Measurements from ENCODE around the gene FXN. TPM values are rescaled to one million over a fixed set of nuclear protein-coding genes. Genes with fewer than 3 reads are reported as not detected.

The FXN gene
- total RNA-seq, 6 experiments from 2014 or later = 12.5 to 30.4 (median 24.7) TPM

- no peak overlapping the region for H3K4me3 ChIP-seq
- 52% methylated on average over 3 of the region's 3 CpGs for WGBS (ENCODE audit: insufficient coverage, low coverage, low lambda C conversion rate, missing lambda C conversion rate)
- intact Hi-C loops (cut with DNase I) = no loop called here
- TF ChIP-seq POLR2A (IDR thresholded peaks at IDR 0.05) (no peak), CTCF (IDR thresholded peaks at IDR 0.05) (no peak)
- no peaks in the 10 kb centered on the region for H3K9me3 ChIP-seq
- ATAC-seq (no peak), DNase-seq (no peak)
- no peaks in the 10 kb centered on the region for H3K4me1 ChIP-seq
- H3K27ac ChIP-seq = no peak overlapping the region
- no peaks in the 10 kb centered on the region for H3K36me3 ChIP-seq
- H3K27me3 ChIP-seq = no peaks in the 10 kb centered on the region
Observed at GRCh38 chr9:68997666-68998065, 37.9 kb upstream of the FXN start.

- Histone ChIP-seq H3K4me1 (no peaks in the 10 kb centered on the region), H3K9me3 (no peaks in the 10 kb centered on the region), H3K4me3 (no peak overlapping the region), H3K27me3 (no peaks in the 10 kb centered on the region), H3K27ac (no peak overlapping the region), H3K36me3 (no peaks in the 10 kb centered on the region)
- ATAC-seq = no peak
- WGBS (ENCODE audit: insufficient coverage, low coverage, low lambda C conversion rate, missing lambda C conversion rate) = 29% methylated on average over 4 of the region's 4 CpGs
- TF ChIP-seq CTCF (IDR thresholded peaks at IDR 0.05) (no peak), POLR2A (IDR thresholded peaks at IDR 0.05) (no peak)
- DNase-seq = no peak
- intact Hi-C loops (cut with DNase I) = no loop called here
Observed at GRCh38 chr9:68998385-68998784, 37.2 kb upstream of the FXN start.

- Histone ChIP-seq H3K4me3 (no peak overlapping the region), H3K36me3 (no peaks in the 10 kb centered on the region), H3K9me3 (no peaks in the 10 kb centered on the region), H3K27me3 (no peaks in the 10 kb centered on the region), H3K27ac (no peak overlapping the region), H3K4me1 (no peaks in the 10 kb centered on the region)
- WGBS (ENCODE audit: insufficient coverage, low coverage, low lambda C conversion rate, missing lambda C conversion rate) = 44% methylated on average over 5 of the region's 5 CpGs
- TF ChIP-seq POLR2A (IDR thresholded peaks at IDR 0.05) = no peak
- TF ChIP-seq CTCF (IDR thresholded peaks at IDR 0.05) = no peak
- intact Hi-C loops (cut with DNase I) = no loop called here
- ATAC-seq (no peak), DNase-seq (no peak)
Observed at GRCh38 chr9:68998812-68999211, 36.7 kb upstream of the FXN start.

GRCh38 chr9:68999393-69000105 lies 36.0 kb upstream of the FXN start:
- TF ChIP-seq POLR2A (IDR thresholded peaks at IDR 0.05) (no peak), CTCF (IDR thresholded peaks at IDR 0.05) (peak; percentile 73 to 85 (median 82))
- intact Hi-C loops (cut with DNase I) = loop anchor here in 1 of 2 donors (10.0 kb wide), 1 partner anchor 425 kb away; no protein-coding TSS in a partner anchor
- WGBS (ENCODE audit: insufficient coverage, low coverage, low lambda C conversion rate, missing lambda C conversion rate) = 25% methylated on average over 7 of the region's 10 CpGs
- H3K36me3 ChIP-seq = no peaks in the 10 kb centered on the region
- H3K4me3 ChIP-seq = no peak overlapping the region
- no peak overlapping the region for H3K27ac ChIP-seq
- DNase-seq (peak in 1 of 3 donors; percentile 66), ATAC-seq (peak; percentile 90 to 98 (median 95))
- no peaks in the 10 kb centered on the region for H3K27me3 ChIP-seq
- H3K4me1 ChIP-seq = no peaks in the 10 kb centered on the region
- no peaks in the 10 kb centered on the region for H3K9me3 ChIP-seq
